Tibial nerve (tissue), 4 donors: ENCODE measurements around the gene CAMSAP2. TPM values are rescaled to one million over a fixed set of nuclear protein-coding genes. Genes with fewer than 3 reads are reported as not detected.
A peak's percentile ranks its signal among the peaks of the same experiment; 100 is the strongest.

ENCODE experiments used
- DNase-seq, 2 donors: peaks; one replicate each; pipeline ENCODE4 v3.0.0-alpha.2; 2019; ENCODE audit warnings: low spot score in 2 of 2
- H3K27ac ChIP-seq, 4 donors: fragments of 200-600 bp; sonication (generic) in 3 of 4; one replicate each; pipeline ENCODE4 v1.5.1; 2017 to 2019; ENCODE audit warnings: mild to moderate bottlenecking in 1 of 4
- H3K27me3 ChIP-seq, 2 donors: fragments of 200-600 bp; sonication (generic) in 1 of 2; one replicate each; pipeline versions ENCODE4 v1.5.1 to v1.6.0; 2017 to 2019
- H3K36me3 ChIP-seq, 3 donors: fragments of 200-600 bp; sonication (generic); one replicate each; pipeline ENCODE4 v1.5.1; 2018 to 2019
- H3K4me1 ChIP-seq, 4 donors: fragments of 200-600 bp; sonication (generic) in 3 of 4; one replicate each; pipeline ENCODE4 v1.5.1; 2017 to 2019
- H3K4me3 ChIP-seq, 4 donors: fragments of 200-600 bp; sonication (generic) in 3 of 4; one replicate each; pipeline ENCODE4 v1.5.1; 2017 to 2019; ENCODE audit warnings: mild to moderate bottlenecking in 1 of 4, moderate library complexity in 1 of 4
- H3K9me3 ChIP-seq, 4 donors: fragments of 200-600 bp; sonication (generic) in 3 of 4; one replicate each; pipeline ENCODE4 v1.5.1; 2017 to 2019
- CTCF ChIP-seq, 5 experiments: fragments of 200-600 bp in 3 of 5; fragments of 450-650 bp in 2 of 5; sonication (generic) in 3 of 5; IDR thresholded peaks; one replicate each; pipeline ENCODE4 v1.5.1; 2016 to 2019; ENCODE audit warnings: antibody characterized with exemption in 5 of 5, mild to moderate bottlenecking in 3 of 5, moderate library complexity in 2 of 5
- EP300 ChIP-seq, 2 donors: sonication (generic); formaldehyde crosslinking; IDR thresholded peaks; one replicate each; pipeline ENCODE4 v1.6.1; 2017; ENCODE audit warnings: antibody characterized with exemption in 2 of 2, mild to moderate bottlenecking in 1 of 2
- POLR2A ChIP-seq, 2 donors: fragments of 450-650 bp; IDR thresholded peaks; one replicate each; pipeline ENCODE4 v1.6.1; 2017; ENCODE audit warnings: antibody characterized with exemption in 2 of 2, mild to moderate bottlenecking in 2 of 2, moderate library complexity in 2 of 2
- WGBS, 2 donors: methylation state at CpG; one replicate each; pipeline ENCODE4 v1.1.5; 2018; 5-methylcytosine and 5-hydroxymethylcytosine counted together
- total RNA-seq, 4 donors: library from RNA; depleted of rRNA; stranded (reverse); fragments of >200 nt; gene quantifications; one replicate each; pipeline ENCODE4 v1.1.0, GENCODE V29; 2016

CAMSAP2 gene
- total RNA-seq, 4 donors from 2014 or later = 27.3 to 38.9 (median 31.6) TPM

GRCh38 chr1:200895801-200896530 lies 157.3 kb downstream of the CAMSAP2 start:
- H3K27me3 ChIP-seq = peaks cover 0 to 39% of the 10 kb centered on the region in 2 donors
- H3K36me3 ChIP-seq = no peaks in the 10 kb centered on the region
- peaks cover 0 to 16% (median 7%) of the 10 kb centered on the region in 4 donors for H3K4me1 ChIP-seq
- H3K9me3 ChIP-seq = no peaks in the 10 kb centered on the region
- 76 to 86% methylated on average over 9 of the region's 9 CpGs for WGBS, 2 donors
- peak overlapping the region in 1 of 4 donors; percentile 75 for H3K27ac ChIP-seq
- no peak for TF ChIP-seq POLR2A (IDR thresholded peaks at IDR 0.05)
- no peak for TF ChIP-seq EP300 (IDR thresholded peaks at IDR 0.05)
- TF ChIP-seq CTCF (IDR thresholded peaks at IDR 0.05) = no peak
- H3K4me3 ChIP-seq = peak overlapping the region in 1 of 4 donors; percentile 31
- no peak for DNase-seq

GRCh38 chr1:200896531-200897196 lies 158.0 kb downstream of the CAMSAP2 start:
- WGBS, 2 donors = 86% methylated on average over 9 of the region's 10 CpGs
- Histone ChIP-seq H3K36me3 (no peaks in the 10 kb centered on the region), H3K27me3 (peaks cover 0 to 32% of the 10 kb centered on the region in 2 donors), H3K4me3 (no peak overlapping the region), H3K27ac (peak overlapping the region in 1 of 4 donors; percentile 50), H3K4me1 (peaks cover 0 to 9% (median 3%) of the 10 kb centered on the region in 4 donors), H3K9me3 (no peaks in the 10 kb centered on the region)
- no peak for DNase-seq
- TF ChIP-seq POLR2A (IDR thresholded peaks at IDR 0.05) (no peak), CTCF (IDR thresholded peaks at IDR 0.05) (no peak), EP300 (IDR thresholded peaks at IDR 0.05) (no peak)

GRCh38 chr1:200897259-200897658 lies 158.6 kb downstream of the CAMSAP2 start:
- H3K27me3 ChIP-seq = peaks cover 0 to 26% of the 10 kb centered on the region in 2 donors
- no peaks in the 10 kb centered on the region for H3K36me3 ChIP-seq
- no peak overlapping the region for H3K4me3 ChIP-seq
- WGBS, 2 donors = 83 to 86% methylated on average over 5 of the region's 5 CpGs
- H3K4me1 ChIP-seq = peaks cover 0 to 3% (median 0%) of the 10 kb centered on the region in 4 donors
- TF ChIP-seq EP300 (IDR thresholded peaks at IDR 0.05) (no peak), POLR2A (IDR thresholded peaks at IDR 0.05) (no peak), CTCF (IDR thresholded peaks at IDR 0.05) (no peak)
- no peaks in the 10 kb centered on the region for H3K9me3 ChIP-seq
- no peak for DNase-seq
- peak overlapping the region in 1 of 4 donors; percentile 50 for H3K27ac ChIP-seq

GRCh38 chr1:200899015-200899386 lies 160.3 kb downstream of the CAMSAP2 start:
- Histone ChIP-seq H3K9me3 (no peaks in the 10 kb centered on the region), H3K27ac (no peak overlapping the region), H3K4me3 (no peak overlapping the region), H3K36me3 (no peaks in the 10 kb centered on the region), H3K4me1 (no peaks in the 10 kb centered on the region), H3K27me3 (peaks cover 0 to 12% of the 10 kb centered on the region in 2 donors)
- TF ChIP-seq CTCF (IDR thresholded peaks at IDR 0.05) (no peak), EP300 (IDR thresholded peaks at IDR 0.05) (no peak), POLR2A (IDR thresholded peaks at IDR 0.05) (no peak)
- WGBS, 2 donors = 48 to 50% methylated on average over 3 of the region's 3 CpGs
- no peak for DNase-seq

GRCh38 chr1:200899451-200899915 lies 160.8 kb downstream of the CAMSAP2 start:
- no peaks in the 10 kb centered on the region for H3K9me3 ChIP-seq
- no peak for TF ChIP-seq EP300 (IDR thresholded peaks at IDR 0.05)
- TF ChIP-seq POLR2A (IDR thresholded peaks at IDR 0.05) = no peak
- TF ChIP-seq CTCF (IDR thresholded peaks at IDR 0.05) = no peak
- no peak overlapping the region for H3K4me3 ChIP-seq
- H3K27ac ChIP-seq = no peak overlapping the region
- peaks cover 0 to 8% of the 10 kb centered on the region in 2 donors for H3K27me3 ChIP-seq
- no peak for DNase-seq
- WGBS, 2 donors = 86 to 87% methylated on average over 10 of the region's 10 CpGs
- H3K4me1 ChIP-seq = no peaks in the 10 kb centered on the region
- no peaks in the 10 kb centered on the region for H3K36me3 ChIP-seq
